22Rv1 (cell line): ENCODE data around the gene LSP1.

Experiments
- H3K27ac ChIP-seq: fragments of 450-650 bp; 2 replicates; pipeline ENCODE4 v1.5.1; 2017
- ZFX ChIP-seq: fragments of 450-650 bp; IDR thresholded peaks from 2 replicates; pipeline ENCODE4 v1.6.1; 2017; ENCODE audit warnings: antibody characterized with exemption, borderline replicate concordance
- TF ChIP-seq, protein P1 (sequence below): fragments of 450-650 bp; IDR thresholded peaks from 2 replicates; pipeline ENCODE4 v1.5.1; 2017; ENCODE audit warnings: mild to moderate bottlenecking

LSP1 gene

GRCh38 chr11:1899090-1899489 is 46.2 kb downstream of the LSP1 start:
- TF ChIP-seq, protein P1, sequence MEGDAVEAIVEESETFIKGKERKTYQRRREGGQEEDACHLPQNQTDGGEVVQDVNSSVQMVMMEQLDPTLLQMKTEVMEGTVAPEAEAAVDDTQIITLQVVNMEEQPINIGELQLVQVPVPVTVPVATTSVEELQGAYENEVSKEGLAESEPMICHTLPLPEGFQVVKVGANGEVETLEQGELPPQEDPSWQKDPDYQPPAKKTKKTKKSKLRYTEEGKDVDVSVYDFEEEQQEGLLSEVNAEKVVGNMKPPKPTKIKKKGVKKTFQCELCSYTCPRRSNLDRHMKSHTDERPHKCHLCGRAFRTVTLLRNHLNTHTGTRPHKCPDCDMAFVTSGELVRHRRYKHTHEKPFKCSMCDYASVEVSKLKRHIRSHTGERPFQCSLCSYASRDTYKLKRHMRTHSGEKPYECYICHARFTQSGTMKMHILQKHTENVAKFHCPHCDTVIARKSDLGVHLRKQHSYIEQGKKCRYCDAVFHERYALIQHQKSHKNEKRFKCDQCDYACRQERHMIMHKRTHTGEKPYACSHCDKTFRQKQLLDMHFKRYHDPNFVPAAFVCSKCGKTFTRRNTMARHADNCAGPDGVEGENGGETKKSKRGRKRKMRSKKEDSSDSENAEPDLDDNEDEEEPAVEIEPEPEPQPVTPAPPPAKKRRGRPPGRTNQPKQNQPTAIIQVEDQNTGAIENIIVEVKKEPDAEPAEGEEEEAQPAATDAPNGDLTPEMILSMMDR, result no peak
- no peak for TF ChIP-seq ZFX
- no peak overlapping the region for H3K27ac ChIP-seq

GRCh38 chr11:1899686-1900085 is 46.8 kb downstream of the LSP1 start:
- H3K27ac ChIP-seq, result no peak overlapping the region
- no peak for TF ChIP-seq ZFX
- TF ChIP-seq, protein P1, result no peak

GRCh38 chr11:1906181-1906580 is 53.3 kb downstream of the LSP1 start:
- no peak overlapping the region for H3K27ac ChIP-seq
- TF ChIP-seq, protein P1, result no peak
- no peak for TF ChIP-seq ZFX

DNA sequence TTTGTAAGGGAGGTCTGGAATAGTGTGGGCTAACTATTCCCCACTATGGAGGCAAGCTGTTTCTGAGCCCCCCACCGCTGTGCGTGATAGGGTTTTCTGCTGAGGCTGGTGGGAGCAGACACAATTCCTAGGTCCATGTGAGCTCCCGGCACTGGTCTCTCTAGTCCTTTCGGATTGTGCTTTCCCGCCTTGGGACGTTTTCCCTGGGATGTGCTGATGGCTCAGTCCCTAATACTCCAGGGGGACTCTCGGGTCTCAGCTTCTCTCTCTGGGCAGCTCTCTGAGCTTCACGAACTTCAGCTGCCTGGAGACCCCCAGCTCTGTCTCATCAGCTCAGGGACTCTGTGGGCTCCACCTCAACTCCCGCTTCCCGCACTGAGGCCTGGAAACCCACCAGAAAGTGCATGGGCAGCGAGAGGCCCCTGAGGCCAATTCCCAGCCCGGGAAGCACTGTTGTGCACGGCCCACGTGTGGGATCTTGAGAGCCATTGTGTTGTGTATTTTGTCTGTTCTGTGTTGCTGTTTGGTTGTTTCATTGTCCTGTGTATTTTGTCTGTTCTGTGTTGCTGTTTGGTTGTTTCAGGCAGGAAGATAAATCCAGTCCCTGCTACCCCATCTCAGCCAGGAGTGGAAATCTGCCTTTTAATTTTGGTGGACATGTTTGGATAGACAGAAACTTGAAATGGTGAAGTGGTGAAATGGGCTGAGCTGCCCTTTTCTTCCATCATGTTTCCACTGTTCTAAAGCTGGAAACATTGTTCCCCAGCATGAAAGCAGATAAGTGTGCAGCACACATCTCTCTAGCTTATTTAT is 53.9 kb downstream of the LSP1 start:
- no peak overlapping the region for H3K27ac ChIP-seq
- TF ChIP-seq ZFX, result no peak
- TF ChIP-seq, protein P1, result no peak

DNA sequence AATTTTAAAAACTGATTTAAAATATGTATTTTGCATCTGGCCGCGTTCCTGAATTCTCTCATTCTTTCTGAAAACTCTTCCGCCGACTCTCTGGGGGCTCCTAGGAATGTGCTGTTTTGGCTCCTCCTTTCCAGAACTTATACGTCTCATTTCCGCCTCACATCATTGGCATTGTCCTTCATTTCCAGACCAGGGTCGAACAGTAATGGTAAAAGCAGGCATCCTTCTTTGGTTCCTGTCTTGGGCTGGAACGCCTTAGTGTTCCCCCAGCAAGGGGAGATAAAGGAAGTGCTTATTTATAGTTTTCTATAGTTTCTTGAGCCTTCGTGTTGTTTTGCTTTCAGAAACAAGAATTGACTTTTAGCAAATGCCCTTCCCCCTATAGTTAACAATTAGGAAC is 55.7 kb downstream of the LSP1 start:
- H3K27ac ChIP-seq, result no peak overlapping the region
- no peak for TF ChIP-seq ZFX
- TF ChIP-seq, protein P1, result no peak

DNA sequence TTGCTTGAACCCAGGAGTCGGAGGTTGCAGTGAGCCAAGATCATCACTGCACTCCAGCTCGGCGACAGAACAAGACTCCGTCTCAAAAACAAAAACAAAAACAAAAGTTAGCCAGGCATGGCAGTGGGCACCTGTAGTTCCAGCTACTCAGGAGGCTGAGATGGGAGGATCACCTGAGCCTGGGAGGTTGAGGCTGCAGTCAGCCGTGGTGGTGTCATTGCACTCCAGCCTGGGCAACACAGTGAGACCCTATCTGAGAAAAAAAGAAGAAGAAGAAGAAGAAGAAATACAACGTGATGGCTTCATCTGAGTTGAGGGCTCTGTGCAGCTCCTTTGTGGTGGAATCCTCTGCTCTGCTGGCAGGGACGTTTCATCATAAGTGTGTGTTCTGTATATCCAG is 56.6 kb downstream of the LSP1 start:
- no peak overlapping the region for H3K27ac ChIP-seq
- TF ChIP-seq ZFX, result no peak
- TF ChIP-seq, protein P1, result no peak

DNA sequence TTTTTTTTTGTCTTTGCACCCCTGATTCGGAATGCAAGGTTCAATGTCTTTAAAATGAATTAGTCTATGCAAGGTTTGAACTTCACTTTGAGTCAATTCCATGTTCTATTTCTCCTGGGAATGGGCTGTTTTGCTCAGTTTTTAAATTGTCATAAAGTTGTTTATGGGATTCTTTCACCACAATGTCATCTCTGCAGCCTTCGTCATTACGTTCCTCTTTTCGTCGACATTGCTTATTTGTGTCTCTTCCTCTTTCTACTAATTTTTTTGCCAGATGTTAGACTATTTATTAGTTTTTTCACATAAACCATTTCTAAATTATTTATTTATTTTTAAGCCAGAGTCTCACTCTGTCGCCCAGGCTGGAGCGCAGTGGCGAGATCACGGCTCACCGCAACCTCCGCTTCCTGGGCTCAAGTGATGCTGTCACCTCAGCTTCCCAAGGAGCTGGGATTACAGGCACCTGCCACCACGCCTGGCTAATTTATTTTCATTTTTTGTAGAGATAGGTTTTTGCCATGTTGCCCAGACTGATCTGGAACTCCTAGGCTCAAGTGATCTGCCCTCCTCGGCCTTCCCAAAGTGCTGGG is 59.5 kb downstream of the LSP1 start:
- no peak overlapping the region for H3K27ac ChIP-seq
- TF ChIP-seq, protein P1, result no peak
- no peak for TF ChIP-seq ZFX
